DND-41 (cell line): ENCODE data around the gene CCDC13.

Experiments
- ATAC-seq: fragments of 200-7000 bp; cut with Tn5 transposase; 3 replicates; pipeline ENCODE4 v1.9.1; 2021; ENCODE audit warnings: low read depth; ENCODE audit not compliant: insufficient read depth
- DNase-seq: peaks from one replicate; pipeline ENCODE4 v3.0.0-alpha.2; 2020
- H2AFZ ChIP-seq: 2 replicates; pipeline ENCODE4 v1.6.0; 2012; ENCODE audit warnings: low read depth, low read length
- H3K27ac ChIP-seq: 2 replicates; pipeline ENCODE4 v1.5.1; 2012; ENCODE audit warnings: low read length, inconsistent platforms
- H3K27me3 ChIP-seq: fragments of 200-600 bp; sonication (generic); 2 replicates; pipeline ENCODE4 v1.6.0; 2012; ENCODE audit warnings: low read length, mild to moderate bottlenecking, inconsistent platforms; ENCODE audit not compliant: insufficient read depth, poor library complexity
- H3K36me3 ChIP-seq: 2 replicates; pipeline ENCODE4 v1.5.1; 2012; ENCODE audit warnings: low read length, inconsistent platforms; ENCODE audit not compliant: insufficient read depth
- H3K4me1 ChIP-seq: 2 replicates; pipeline ENCODE4 v1.5.1; 2012; ENCODE audit warnings: mild to moderate bottlenecking, low read length; ENCODE audit not compliant: insufficient read depth
- H3K4me2 ChIP-seq: 2 replicates; pipeline ENCODE4 v1.6.0; 2012; ENCODE audit warnings: mild to moderate bottlenecking, moderate library complexity, low read length, inconsistent platforms; ENCODE audit not compliant: insufficient read depth
- H3K4me3 ChIP-seq, 2 experiments: fragments of 200-600 bp in 1 of 2; shearing (Covaris generic) in 1 of 2; 2 replicates each; pipeline ENCODE4 v1.5.1; 2012 to 2016; ENCODE audit warnings: inconsistent platforms in 2 of 2, low read length in 2 of 2, mild to moderate bottlenecking in 2 of 2, low read depth in 1 of 2, moderate library complexity in 1 of 2
- H3K79me2 ChIP-seq: 2 replicates; pipeline ENCODE4 v1.6.0; 2012; ENCODE audit warnings: low read length, inconsistent platforms; ENCODE audit not compliant: insufficient read depth
- H3K9ac ChIP-seq: 2 replicates; pipeline ENCODE4 v1.6.0; 2012; ENCODE audit warnings: low read depth, mild to moderate bottlenecking, inconsistent platforms, low read length, moderate library complexity
- H3K9me3 ChIP-seq: 2 replicates; pipeline ENCODE4 v1.5.1; 2012; ENCODE audit warnings: low read length, moderate library complexity, mild to moderate bottlenecking, inconsistent platforms; ENCODE audit not compliant: insufficient read depth, severe bottlenecking
- H4K20me1 ChIP-seq: 2 replicates; pipeline ENCODE4 v1.6.0; 2012; ENCODE audit warnings: low read length; ENCODE audit not compliant: insufficient read depth
- CTCF ChIP-seq: IDR thresholded peaks from 2 replicates; pipeline ENCODE4 v1.5.1; 2012; ENCODE audit warnings: borderline replicate concordance, low read length, moderate library complexity, mild to moderate bottlenecking; ENCODE audit not compliant: poor library complexity, severe bottlenecking; ENCODE audit errors: extremely low read depth
- EZH2 ChIP-seq: IDR thresholded peaks from 3 replicates; pipeline ENCODE4 v1.6.1; 2012; ENCODE audit warnings: borderline replicate concordance, low read depth, mild to moderate bottlenecking, moderate library complexity, low read length, inconsistent platforms; ENCODE audit not compliant: severe bottlenecking

Gene CCDC13

GRCh38 chr3:42729404-42730145, 43.5 kb downstream of the CCDC13 start:
- Histone ChIP-seq H3K27me3 (peaks cover 3% of the 10 kb centered on the region), H3K4me1 (no peaks in the 10 kb centered on the region), H2AFZ (no peak overlapping the region), H4K20me1 (no peaks in the 10 kb centered on the region), H3K79me2 (no peaks in the 10 kb centered on the region), H3K4me2 (no peak overlapping the region), H3K4me3 (no peak overlapping the region), H3K9ac (no peak overlapping the region), H3K9me3 (no peaks in the 10 kb centered on the region), H3K27ac (no peak overlapping the region), H3K36me3 (no peaks in the 10 kb centered on the region)
- no peak for ATAC-seq
- TF ChIP-seq EZH2 (no peak), CTCF (no peak)
- DNase-seq: no peak

GRCh38 chr3:42728668-42729364, 44.2 kb downstream of the CCDC13 start:
- TF ChIP-seq CTCF (no peak), EZH2 (no peak)
- H2AFZ ChIP-seq: no peak overlapping the region
- H3K4me3 ChIP-seq: no peak overlapping the region
- H3K27ac ChIP-seq: no peak overlapping the region
- no peak overlapping the region for H3K4me2 ChIP-seq
- H4K20me1 ChIP-seq: no peaks in the 10 kb centered on the region
- H3K27me3 ChIP-seq: peaks cover 3% of the 10 kb centered on the region
- ATAC-seq (no peak), DNase-seq (no peak)
- H3K36me3 ChIP-seq: no peaks in the 10 kb centered on the region
- H3K79me2 ChIP-seq: no peaks in the 10 kb centered on the region
- H3K9me3 ChIP-seq: no peaks in the 10 kb centered on the region
- H3K4me1 ChIP-seq: no peaks in the 10 kb centered on the region
- H3K9ac ChIP-seq: no peak overlapping the region

GRCh38 chr3:42728056-42728455, 45.0 kb downstream of the CCDC13 start:
- H3K9ac ChIP-seq: no peak overlapping the region
- no peaks in the 10 kb centered on the region for H3K9me3 ChIP-seq
- no peaks in the 10 kb centered on the region for H3K36me3 ChIP-seq
- no peaks in the 10 kb centered on the region for H3K4me1 ChIP-seq
- no peak for DNase-seq
- no peak overlapping the region for H3K4me2 ChIP-seq
- no peak for ATAC-seq
- H4K20me1 ChIP-seq: no peaks in the 10 kb centered on the region
- no peak overlapping the region for H2AFZ ChIP-seq
- H3K27ac ChIP-seq: no peak overlapping the region
- TF ChIP-seq CTCF: no peak
- no peak for TF ChIP-seq EZH2
- H3K27me3 ChIP-seq: peaks cover 3% of the 10 kb centered on the region
- H3K79me2 ChIP-seq: no peaks in the 10 kb centered on the region
- H3K4me3 ChIP-seq: no peak overlapping the region
